GM18873 (cell line): Measurements from ENCODE around the gene FZD7.

Experiments
- ATAC-seq: cut with Tn5 transposase; IDR thresholded peaks from one replicate; pipeline ENCODE4 v1.9.1; 2021; ENCODE audit warnings: mild to moderate bottlenecking, moderate library complexity, moderate number of reproducible peaks; ENCODE audit not compliant: unreplicated experiment, low FRiP score

FZD7 gene

DNA sequence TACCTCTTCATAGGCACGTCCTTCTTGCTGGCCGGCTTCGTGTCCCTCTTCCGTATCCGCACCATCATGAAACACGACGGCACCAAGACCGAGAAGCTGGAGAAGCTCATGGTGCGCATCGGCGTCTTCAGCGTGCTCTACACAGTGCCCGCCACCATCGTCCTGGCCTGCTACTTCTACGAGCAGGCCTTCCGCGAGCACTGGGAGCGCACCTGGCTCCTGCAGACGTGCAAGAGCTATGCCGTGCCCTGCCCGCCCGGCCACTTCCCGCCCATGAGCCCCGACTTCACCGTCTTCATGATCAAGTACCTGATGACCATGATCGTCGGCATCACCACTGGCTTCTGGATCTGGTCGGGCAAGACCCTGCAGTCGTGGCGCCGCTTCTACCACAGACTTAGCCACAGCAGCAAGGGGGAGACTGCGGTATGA, 2.3 kb downstream of the FZD7 start:
- no peak for ATAC-seq

GRCh38 chr2:202036601-202037037, 3.0 kb downstream of the FZD7 start:
- no peak for ATAC-seq

- ATAC-seq = no peak
These were observed 3.4 kb downstream of the FZD7 start for GRCh38 chr2:202037086-202037485.

GRCh38 chr2:202038471-202039277, 5.0 kb downstream of the FZD7 start:
- ATAC-seq = no peak

GRCh38 chr2:202039278-202040078, 5.8 kb downstream of the FZD7 start:
- no peak for ATAC-seq

DNA sequence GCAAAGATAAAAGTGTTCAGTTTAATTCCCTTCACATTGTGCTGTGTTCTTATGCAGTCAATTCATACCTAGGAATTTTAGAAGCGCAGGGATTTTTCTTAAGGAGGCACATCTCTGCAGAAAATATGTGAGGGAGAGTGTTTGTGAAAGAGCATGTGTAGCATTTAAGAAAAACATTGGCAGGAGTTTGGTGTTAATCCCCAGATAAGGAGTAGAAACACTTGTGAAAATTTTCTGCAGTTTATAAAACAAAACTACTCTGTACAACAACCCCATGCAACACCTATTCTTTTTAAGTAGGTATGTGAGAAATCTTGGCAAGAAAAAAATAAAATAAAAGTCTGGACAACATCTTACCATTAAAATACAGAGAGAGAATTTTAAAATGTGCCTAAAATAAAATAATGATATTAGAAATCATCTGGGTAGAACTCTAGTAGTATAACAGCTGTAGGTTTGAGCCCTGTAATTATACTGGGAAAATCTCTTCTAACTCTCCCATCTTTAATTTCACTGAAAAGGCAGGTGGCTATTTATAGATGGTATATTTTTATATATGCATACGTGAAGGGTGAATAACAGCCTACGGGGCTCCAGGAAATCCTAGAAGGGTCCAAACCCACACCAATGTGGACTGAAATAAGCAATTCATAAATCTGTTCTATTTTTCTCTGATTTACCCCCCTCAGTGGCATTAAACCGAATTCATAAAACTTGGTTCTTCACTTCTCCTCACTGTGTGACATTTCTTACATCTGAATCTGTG, 6.6 kb downstream of the FZD7 start:
- ATAC-seq = no peak

DNA sequence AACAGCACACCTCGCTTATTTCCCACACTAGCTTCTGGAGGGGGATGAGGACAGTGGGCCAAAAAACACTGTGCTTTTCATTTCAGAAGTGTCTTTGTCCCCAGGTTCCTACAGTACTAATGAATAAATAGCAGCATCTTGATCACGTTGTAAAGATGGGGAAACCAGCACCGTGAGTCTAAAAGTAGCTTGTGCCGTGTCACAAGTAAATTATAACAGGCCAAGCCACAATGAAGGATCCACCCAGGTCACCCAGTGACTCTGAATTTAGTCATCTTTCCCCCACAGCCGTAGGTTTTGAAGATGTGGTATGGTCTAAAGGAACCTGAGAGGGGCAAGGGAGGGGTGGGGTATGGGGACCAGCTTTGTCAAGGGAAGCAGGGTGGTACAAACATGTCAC, 8.8 kb downstream of the FZD7 start:
- ATAC-seq = no peak

DNA sequence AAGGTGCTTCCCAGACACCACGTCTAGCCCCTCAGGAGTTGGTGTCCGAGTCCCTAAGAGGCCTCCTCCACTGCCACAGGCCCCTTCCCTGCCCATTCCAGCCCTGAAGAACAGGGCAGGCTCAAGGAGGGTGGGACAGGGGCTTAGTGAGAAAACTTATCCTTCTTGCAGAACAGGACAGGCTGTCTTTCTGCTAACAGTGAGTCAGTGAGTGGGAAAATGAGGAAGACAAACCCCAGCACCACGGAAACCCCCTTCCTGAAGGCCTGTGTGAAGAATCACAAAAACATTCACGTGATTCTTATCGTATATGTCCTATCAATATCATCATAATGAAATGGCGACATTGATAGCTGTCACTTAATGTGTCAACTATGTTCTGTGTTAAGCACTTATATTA, 9.8 kb downstream of the FZD7 start:
- ATAC-seq = no peak

GRCh38 chr2:202044777-202045176, 11.1 kb downstream of the FZD7 start:
- ATAC-seq = no peak

DNA sequence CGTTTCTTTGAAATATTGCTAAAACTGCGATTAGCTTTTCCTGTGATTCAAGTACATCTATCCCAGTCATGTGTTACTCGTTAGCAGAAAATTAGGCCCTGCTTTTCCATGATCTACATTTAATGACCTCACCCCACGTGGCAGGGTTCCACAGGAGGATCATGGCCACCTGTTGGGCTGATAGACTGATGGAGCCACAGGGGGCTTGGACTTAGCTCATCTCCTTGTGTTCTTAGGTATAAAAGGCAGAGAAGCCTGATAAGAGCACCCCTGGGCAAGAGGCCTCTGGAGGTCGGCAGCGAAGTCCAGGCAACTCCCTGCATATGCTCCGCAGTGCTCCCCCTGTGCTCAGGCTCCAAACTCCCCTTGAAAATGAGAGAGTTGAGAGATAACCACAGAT, 12.9 kb downstream of the FZD7 start:
- ATAC-seq = no peak

- no peak for ATAC-seq
These were observed 15.6 kb downstream of the FZD7 start for GRCh38 chr2:202049092-202049728.

GRCh38 chr2:202049840-202050239, 16.2 kb downstream of the FZD7 start:
- ATAC-seq = no peak

GRCh38 chr2:202050652-202051051, 17.0 kb downstream of the FZD7 start:
- ATAC-seq = no peak

DNA sequence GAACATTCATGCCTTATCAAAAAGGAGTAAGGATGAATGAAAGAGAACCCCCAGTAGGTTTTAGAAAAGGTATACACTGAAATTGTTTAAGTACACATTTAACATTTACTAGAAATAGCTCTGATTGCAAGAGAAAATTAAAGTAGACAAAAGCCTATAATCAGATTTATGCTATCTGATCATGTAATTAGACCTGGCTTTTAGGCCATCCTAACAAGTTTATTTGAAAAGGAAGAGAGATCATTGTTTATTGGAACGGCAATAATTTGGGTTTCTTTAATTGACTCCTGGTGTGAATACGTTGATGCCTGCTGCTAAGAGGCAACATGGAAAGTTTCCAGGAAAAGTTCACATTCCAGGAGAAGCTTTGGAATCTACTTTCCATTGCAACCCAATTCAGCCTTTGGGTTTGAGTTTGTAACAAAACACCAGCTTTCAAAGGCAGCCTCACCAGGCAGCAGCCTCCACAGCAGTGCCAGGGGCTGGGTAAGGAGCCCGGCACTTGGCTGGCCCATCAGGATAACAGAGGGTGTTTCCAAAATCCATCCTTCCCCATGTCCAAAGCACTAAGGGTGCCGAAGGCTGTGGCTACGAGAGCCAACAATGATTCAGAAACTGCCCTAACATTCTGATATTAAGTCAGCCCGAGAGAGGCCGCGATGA, 18.0 kb downstream of the FZD7 start:
- no peak for ATAC-seq

- no peak for ATAC-seq
These were observed 18.6 kb downstream of the FZD7 start for GRCh38 chr2:202052235-202052634.

DNA sequence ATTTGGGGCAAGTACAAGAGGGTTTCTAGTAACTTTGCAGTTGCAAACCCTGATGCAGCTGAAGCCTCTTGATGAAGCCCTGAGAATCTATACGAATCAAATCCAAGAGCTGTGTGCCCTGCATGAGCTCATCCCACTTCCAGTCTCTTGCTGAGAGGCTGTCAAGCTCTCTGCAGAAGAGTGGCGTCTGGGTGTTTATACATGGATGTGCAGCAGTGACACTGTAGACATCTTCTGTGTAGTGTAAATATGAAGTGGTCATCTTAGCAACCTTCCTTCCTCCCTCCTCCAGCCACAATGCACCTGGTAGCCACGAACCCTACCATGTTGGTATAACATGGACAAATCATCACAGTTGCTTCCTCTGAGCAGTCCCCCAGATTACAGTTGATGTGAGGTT, 21.0 kb downstream of the FZD7 start:
- ATAC-seq = no peak

- ATAC-seq = no peak
These were observed 23.0 kb downstream of the FZD7 start for GRCh38 chr2:202056611-202057010.

DNA sequence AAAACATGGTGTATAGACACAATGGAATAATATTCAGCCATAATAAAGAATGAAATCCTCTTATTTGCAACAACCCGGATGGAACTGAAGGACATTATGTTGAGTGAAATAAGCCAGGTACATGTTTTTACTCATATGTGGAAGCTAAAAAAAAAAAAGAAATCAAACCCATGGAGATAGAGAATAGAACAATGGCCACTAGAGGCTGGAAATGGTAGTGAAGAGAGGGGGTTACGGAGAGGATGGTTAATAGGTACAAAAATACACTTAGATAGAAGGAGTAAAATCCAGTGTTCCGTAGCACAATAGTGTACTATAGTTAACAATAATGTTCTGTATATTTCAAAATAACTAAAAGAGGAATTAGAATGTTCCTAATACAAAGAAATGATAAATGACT, 26.6 kb downstream of the FZD7 start:
- no peak for ATAC-seq

DNA sequence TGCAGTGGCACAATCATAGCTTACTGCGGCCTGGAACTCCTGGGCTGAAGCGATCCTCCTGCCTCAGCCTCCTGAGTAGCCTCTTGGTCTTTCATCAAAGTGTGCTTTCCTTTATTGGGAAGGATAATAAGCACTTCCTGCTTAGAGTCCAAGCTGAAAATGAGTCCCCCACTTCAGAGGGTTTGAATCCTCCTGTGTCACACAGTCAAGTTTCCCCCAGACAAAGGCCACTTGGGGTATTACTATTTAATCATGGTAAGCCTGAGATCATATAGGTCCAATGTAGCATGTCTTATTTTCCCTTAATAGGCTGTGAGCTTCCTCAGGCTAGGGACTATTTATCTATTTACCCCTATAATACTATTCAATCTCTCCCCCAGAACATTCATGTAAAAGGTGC, 28.0 kb downstream of the FZD7 start:
- no peak for ATAC-seq
